Common myeloid progenitor, CD34-positive (primary cell): ENCODE results near the gene STRN3.
"Not testable (repeated sequence)": the region's sequence is repeated elsewhere in the genome, so short reads cannot be mapped to it uniquely, and the experiment has no call there.

Experiments used
- CTCF ChIA-PET: fragments of 350-600 bp; sonication (Branson Sonifier 250); formaldehyde crosslinking; loops from one replicate; lab custom pipeline; 2021; ENCODE audit warnings: antibody characterized with exemption; lab: Charles Lee
- POLR2A ChIA-PET: fragments of 350-600 bp; sonication (Branson Sonifier 250); formaldehyde crosslinking; loops from one replicate; lab custom pipeline; 2021; ENCODE audit warnings: antibody characterized with exemption; lab: Charles Lee
- DNase-seq, 3 donors: peaks; one replicate each; pipeline versions ENCODE4 v3.0.0 to v3.0.0-alpha.2; 2013
- H3K27ac ChIP-seq, 2 experiments: 1 replicate in 1 of 2; 2 replicates in 1 of 2; pipeline ENCODE4 v1.7.0; 2013; ENCODE audit warnings: inconsistent platforms in 2 of 2, low read length in 2 of 2, mild to moderate bottlenecking in 2 of 2, low read depth in 1 of 2, moderate library complexity in 1 of 2; ENCODE audit not compliant: severe bottlenecking in 2 of 2, insufficient read depth in 1 of 2, poor library complexity in 1 of 2
- H3K27me3 ChIP-seq, 5 experiments: replicated peaks in 2 of 5; 1 replicate in 3 of 5; 2 replicates in 2 of 5; pipeline versions ENCODE4 v1.6.1 to v1.7.0; 2013; ENCODE audit warnings: low read length in 4 of 5, mild to moderate bottlenecking in 2 of 5, moderate library complexity in 2 of 5, inconsistent platforms in 1 of 5; ENCODE audit not compliant: insufficient read depth in 5 of 5, control insufficient read depth in 4 of 5
- H3K36me3 ChIP-seq, 4 experiments: 1 replicate in 2 of 4; 2 replicates in 2 of 4; pipeline versions ENCODE4 v1.6.1 to v1.7.0; 2013; ENCODE audit warnings: low read length in 3 of 4, control low read depth in 1 of 4, mild to moderate bottlenecking in 1 of 4; ENCODE audit not compliant: control insufficient read depth in 4 of 4, insufficient read depth in 4 of 4
- H3K4me1 ChIP-seq, 4 experiments: 1 replicate in 3 of 4; 2 replicates in 1 of 4; pipeline versions ENCODE4 v1.6.1 to v1.7.1; 2013; ENCODE audit warnings: low read length in 3 of 4, mild to moderate bottlenecking in 3 of 4, control low read depth in 1 of 4, inconsistent platforms in 1 of 4, moderate library complexity in 1 of 4; ENCODE audit not compliant: control insufficient read depth in 4 of 4, insufficient read depth in 4 of 4; ENCODE audit errors: control extremely low read depth in 1 of 4
- H3K4me3 ChIP-seq, 7 experiments: 1 replicate in 4 of 7; 2 replicates in 3 of 7; pipeline versions ENCODE4 v1.5.1 to v1.7.0; 2013; ENCODE audit warnings: mild to moderate bottlenecking in 7 of 7, low read length in 6 of 7, moderate library complexity in 6 of 7, inconsistent platforms in 2 of 7, low read depth in 2 of 7, control low read depth in 1 of 7; ENCODE audit not compliant: insufficient read depth in 4 of 7, control insufficient read depth in 1 of 7; ENCODE audit errors: extremely low read depth in 1 of 7
- H3K9me3 ChIP-seq, 5 experiments: 1 replicate in 4 of 5; 2 replicates in 1 of 5; pipeline versions ENCODE4 v1.6.1 to v1.7.1; 2013; ENCODE audit warnings: low read length in 4 of 5, mild to moderate bottlenecking in 2 of 5, inconsistent platforms in 1 of 5, low read depth in 1 of 5, moderate library complexity in 1 of 5; ENCODE audit not compliant: control insufficient read depth in 4 of 5, insufficient read depth in 2 of 5; ENCODE audit errors: control extremely low read depth in 1 of 5
- WGBS: methylation state at CpG from one replicate; pipeline ENCODE4 v1.1.5; 2013; ENCODE audit not compliant: insufficient coverage; 5-methylcytosine and 5-hydroxymethylcytosine counted together

The STRN3 gene

GRCh38 chr14:31051511-31051910 lies 25.3 kb upstream of the STRN3 start:
- no peaks in the 10 kb centered on the region for H3K27me3 ChIP-seq
- H3K9me3 ChIP-seq, result no peaks in the 10 kb centered on the region
- ChIA-PET POLR2A (no interaction called here), CTCF (no interaction called here)
- H3K36me3 ChIP-seq, result no peaks in the 10 kb centered on the region
- H3K27ac ChIP-seq, result no peak overlapping the region
- no peak overlapping the region for H3K4me3 ChIP-seq
- no peak for DNase-seq
- WGBS, result no CpG with 5 or more reads among the region's 4 CpGs
- H3K4me1 ChIP-seq, result peaks cover 0 to 2% (median 0%) of the 10 kb centered on the region in 4 experiments

GRCh38 chr14:31051023-31051422 lies 24.8 kb upstream of the STRN3 start:
- ChIA-PET CTCF (no interaction called here), POLR2A (no interaction called here)
- H3K9me3 ChIP-seq, result no peaks in the 10 kb centered on the region
- H3K27ac ChIP-seq, result no peak overlapping the region
- DNase-seq, result no peak
- H3K4me1 ChIP-seq, result peaks cover 0 to 2% (median 0%) of the 10 kb centered on the region in 4 experiments
- 94% methylated on average over 4 of the region's 7 CpGs for WGBS
- H3K36me3 ChIP-seq, result no peaks in the 10 kb centered on the region
- H3K4me3 ChIP-seq, result no peak overlapping the region
- no peaks in the 10 kb centered on the region for H3K27me3 ChIP-seq

GRCh38 chr14:31047503-31047902 lies 21.3 kb upstream of the STRN3 start:
- POLR2A ChIA-PET, result interaction anchor here (1.1 kb wide), 1 partner anchor 100 kb away, joined by 3 read pairs; no protein-coding TSS in a partner anchor
- Histone ChIP-seq H3K9me3 (no peaks in the 10 kb centered on the region), H3K4me3 (no peak overlapping the region), H3K27me3 (no peaks in the 10 kb centered on the region), H3K4me1 (peaks cover 0 to 2% (median 0%) of the 10 kb centered on the region in 4 experiments), H3K27ac (no peak overlapping the region), H3K36me3 (no peaks in the 10 kb centered on the region)
- no peak for DNase-seq
- CTCF ChIA-PET, result no interaction called here
- WGBS, result 98% methylated on average over 7 of the region's 10 CpGs

GRCh38 chr14:31045501-31046080 lies 19.4 kb upstream of the STRN3 start:
- no CpG with 5 or more reads among the region's 8 CpGs for WGBS
- CTCF ChIA-PET, result no interaction called here

GRCh38 chr14:31043379-31043778 lies 17.2 kb upstream of the STRN3 start:
- ChIA-PET POLR2A (interaction anchor here (0.6 kb wide), 1 partner anchor 33 kb away, joined by 6 read pairs; no protein-coding TSS in a partner anchor), CTCF (interaction anchor here (1.0 to 1.1 kb wide), 3 partner anchors 13 to 61 kb away, joined by 3 to 4 read pairs (median 3); no protein-coding TSS in a partner anchor)
- WGBS, result no CpG with 5 or more reads among the region's 3 CpGs

More at GRCh38 chr14:31045501-31046080, 19.4 kb upstream of the STRN3 start:
- H3K27me3 ChIP-seq, result no peaks in the 10 kb centered on the region
- no peak overlapping the region for H3K27ac ChIP-seq
- DNase-seq, result no peak
- peaks cover 0 to 2% (median 0%) of the 10 kb centered on the region in 4 experiments for H3K4me1 ChIP-seq
- no peaks in the 10 kb centered on the region for H3K9me3 ChIP-seq
- POLR2A ChIA-PET, result no interaction called here
- no peaks in the 10 kb centered on the region for H3K36me3 ChIP-seq
- H3K4me3 ChIP-seq, result no peak overlapping the region

GRCh38 chr14:31042893-31043292 lies 16.7 kb upstream of the STRN3 start:
- POLR2A ChIA-PET, result interaction anchor here (0.6 kb wide), 1 partner anchor 33 kb away, joined by 6 read pairs; no protein-coding TSS in a partner anchor

More at GRCh38 chr14:31043379-31043778, 17.2 kb upstream of the STRN3 start:
- no peak for DNase-seq
- H3K9me3 ChIP-seq, result no peaks in the 10 kb centered on the region
- no peaks in the 10 kb centered on the region for H3K36me3 ChIP-seq
- H3K27me3 ChIP-seq, result no peaks in the 10 kb centered on the region
- no peak overlapping the region for H3K27ac ChIP-seq
- H3K4me3 ChIP-seq, result no peak overlapping the region
- H3K4me1 ChIP-seq, result peaks cover 0 to under 1% (median 0%) of the 10 kb centered on the region in 4 experiments

GRCh38 chr14:31042300-31042699 lies 16.1 kb upstream of the STRN3 start:
- H3K9me3 ChIP-seq, result no peaks in the 10 kb centered on the region
- no peak overlapping the region for H3K4me3 ChIP-seq
- no peak overlapping the region for H3K27ac ChIP-seq
- ChIA-PET CTCF (no interaction called here), POLR2A (no interaction called here)
- peaks cover 0 to 3% (median 0%) of the 10 kb centered on the region in 4 experiments for H3K36me3 ChIP-seq
- no peaks in the 10 kb centered on the region for H3K4me1 ChIP-seq
- no peaks in the 10 kb centered on the region for H3K27me3 ChIP-seq
- DNase-seq, result no peak
- no CpG with 5 or more reads among the region's 1 CpG for WGBS

More at GRCh38 chr14:31042893-31043292, 16.7 kb upstream of the STRN3 start:
- H3K4me1 ChIP-seq, DNase-seq, H3K9me3 ChIP-seq, H3K4me3 ChIP-seq, H3K27me3 ChIP-seq, H3K36me3 ChIP-seq, H3K27ac ChIP-seq, CTCF ChIA-PET: not testable (repeated sequence)
- 92% methylated on average over 7 of the region's 10 CpGs for WGBS
